NCI-H69 (cell line): Measurements from ENCODE around the gene PCDHA2.
A peak's percentile ranks its signal among the peaks of the same experiment; 100 is the strongest.
"Not testable (repeated sequence)": the region's sequence is repeated elsewhere in the genome, so short reads cannot be mapped to it uniquely, and the experiment has no call there.

Source experiments
- DNase-seq: peaks from one replicate; lab custom pipeline; 2025; lab: John Stamatoyannopoulos, UW

Gene PCDHA2

GRCh38 chr5:140794595-140795258 lies at the start of gene PCDHA2:
Gene PCDHA2 (plus strand): TSS chr5:140794852.
- peak; percentile 27 for DNase-seq

- DNase-seq, result no peak
Measured at GRCh38 chr5:140753561-140753960, 41.1 kb upstream of the PCDHA2 start.

GRCh38 chr5:140764177-140764973 lies 30.3 kb upstream of the PCDHA2 start:
- DNase-seq, result no peak

GRCh38 chr5:140767444-140767843 lies 27.2 kb upstream of the PCDHA2 start:
- DNase-seq, result no peak

GRCh38 chr5:140780512-140780911 lies 14.1 kb upstream of the PCDHA2 start:
- no peak for DNase-seq

- peak; percentile 80 for DNase-seq
Measured at GRCh38 chr5:140785905-140786686, 8.6 kb upstream of the PCDHA2 start, which contains the start of gene PCDHA1. Gene PCDHA1 (plus strand): TSS chr5:140786140.

GRCh38 chr5:140787422-140787821 lies 7.2 kb upstream of the PCDHA2 start:
- not testable (repeated sequence) for DNase-seq

GRCh38 chr5:140787849-140788504 lies 6.7 kb upstream of the PCDHA2 start:
- DNase-seq, result not testable (repeated sequence)

GRCh38 chr5:140791089-140791488 lies 3.6 kb upstream of the PCDHA2 start:
- no peak for DNase-seq

GRCh38 chr5:140795259-140795641 lies 598 bp downstream of the PCDHA2 start:
- peak; percentile 25 for DNase-seq

- DNase-seq, result not testable (repeated sequence)
Measured at GRCh38 chr5:140796072-140796717, 1.5 kb downstream of the PCDHA2 start.

- no peak for DNase-seq
Measured at GRCh38 chr5:140796718-140797095, 2.1 kb downstream of the PCDHA2 start.

GRCh38 chr5:140800816-140801493 lies 6.3 kb downstream of the PCDHA2 start, which contains the start of gene PCDHA3:
Gene PCDHA3 (plus strand): TSS chr5:140801057.
- peak; percentile 6 for DNase-seq

- DNase-seq, result no peak
Measured at GRCh38 chr5:140801494-140801841, 6.8 kb downstream of the PCDHA2 start.

- DNase-seq, result not testable (repeated sequence)
Measured at GRCh38 chr5:140802381-140802780, 7.7 kb downstream of the PCDHA2 start.

- no peak for DNase-seq
Measured at GRCh38 chr5:140802781-140803271, 8.2 kb downstream of the PCDHA2 start.

GRCh38 chr5:140806834-140807775 lies 12.5 kb downstream of the PCDHA2 start, which contains the start of gene PCDHA4:
Gene PCDHA4 (plus strand): TSS chr5:140807068.
- peak; percentile 80 for DNase-seq

GRCh38 chr5:140808241-140808888 lies 13.7 kb downstream of the PCDHA2 start:
- DNase-seq, result not testable (repeated sequence)

GRCh38 chr5:140808889-140809291 lies 14.2 kb downstream of the PCDHA2 start:
- no peak for DNase-seq
